Measurements from ENCODE around the gene PRRG3.

Gene PRRG3

GRCh38 chrX:151746502-151746901 lies 51.2 kb downstream of the PRRG3 start:
- no peak for DNase-seq

- DNase-seq: no peak
These were observed 55.3 kb downstream of the PRRG3 start for GRCh38 chrX:151750511-151750910.

GRCh38 chrX:151752847-151753246 lies 57.6 kb downstream of the PRRG3 start:
- DNase-seq: no peak

- DNase-seq: no peak
These were observed 58.2 kb downstream of the PRRG3 start for GRCh38 chrX:151753313-151754046.

GRCh38 chrX:151754047-151754429 lies 58.8 kb downstream of the PRRG3 start:
- DNase-seq: no peak

GRCh38 chrX:151754641-151755215 lies 59.5 kb downstream of the PRRG3 start:
- DNase-seq: no peak
